IMR-90 (cell line): Measurements from ENCODE around the gene EIF4G3. TPM values are rescaled to one million over a fixed set of nuclear protein-coding genes. Genes with fewer than 3 reads are reported as not detected.

Experiments used
- ATAC-seq: fragments of 200-7000 bp; cut with Tn5 transposase; 2 replicates; pipeline ENCODE4 v1.9.1; 2020; ENCODE audit warnings: low read depth, mild to moderate bottlenecking, moderate library complexity
- BruUV-seq: library from RNA; stranded (reverse); fragments of 400-500 nt; replicated peaks from 2 replicates; lab custom pipeline; 2021; lab: Mats Ljungman, UMichigan
- CTCF ChIA-PET: fragments of 300-600 bp; formaldehyde crosslinking; extraction: SDS; loops from one replicate; lab custom pipeline; 2021; ENCODE audit warnings: antibody characterized with exemption; lab: Yijun Ruan, JAX
- POLR2A ChIA-PET: fragments of 300-600 bp; sonication (Branson Sonifier 250); formaldehyde crosslinking; loops from one replicate; lab custom pipeline; 2022; ENCODE audit warnings: antibody characterized with exemption; ENCODE audit not compliant: unreplicated experiment; lab: Charles Lee
- DNase-seq: peaks from one replicate; pipeline ENCODE4 v3.0.0; 2013
- H2AFZ ChIP-seq: replicated peaks from 2 replicates; pipeline ENCODE3; 2013; ENCODE audit warnings: low read length, mild to moderate bottlenecking; ENCODE audit not compliant: poor library complexity
- H2AK5ac ChIP-seq: 2 replicates; pipeline ENCODE4 v1.6.1; 2013; ENCODE audit warnings: low read depth, low read length, inconsistent platforms
- H2AK9ac ChIP-seq: replicated peaks from 2 replicates; pipeline ENCODE3; 2013; ENCODE audit warnings: mild to moderate bottlenecking, low read depth, low read length, moderate library complexity; ENCODE audit not compliant: poor library complexity
- H2BK120ac ChIP-seq: 2 replicates; pipeline ENCODE4 v1.6.1; 2013; ENCODE audit warnings: low read depth, low read length, inconsistent platforms
- H2BK15ac ChIP-seq: 3 replicates; pipeline ENCODE4 v1.6.1; 2013; ENCODE audit warnings: low read depth, low read length, inconsistent platforms
- H2BK20ac ChIP-seq: 2 replicates; pipeline ENCODE4 v1.6.1; 2013; ENCODE audit warnings: low read depth, mild to moderate bottlenecking, inconsistent platforms, low read length, moderate library complexity
- H2BK5ac ChIP-seq: 2 replicates; pipeline ENCODE4 v1.6.1; 2013; ENCODE audit warnings: mild to moderate bottlenecking, low read depth, low read length, inconsistent platforms; ENCODE audit not compliant: poor library complexity, severe bottlenecking
- H3K14ac ChIP-seq: replicated peaks from 2 replicates; pipeline ENCODE4 v1.6.1; 2013; ENCODE audit warnings: low read depth, low read length, inconsistent platforms
- H3K18ac ChIP-seq: 2 replicates; pipeline ENCODE4 v1.6.1; 2013; ENCODE audit warnings: low read depth, low read length, control low read depth
- H3K23ac ChIP-seq: 2 replicates; pipeline ENCODE4 v1.6.1; 2013; ENCODE audit warnings: low read depth, low read length, inconsistent platforms
- H3K27ac ChIP-seq: 2 replicates; pipeline ENCODE4 v1.5.1; 2013; ENCODE audit warnings: mild to moderate bottlenecking, control low read depth, low read length; ENCODE audit not compliant: insufficient read depth
- H3K27me3 ChIP-seq: 2 replicates; pipeline ENCODE4 v1.6.1; 2013; ENCODE audit warnings: low read length; ENCODE audit not compliant: control insufficient read depth, insufficient read depth
- H3K36me3 ChIP-seq: 2 replicates; pipeline ENCODE4 v1.6.1; 2013; ENCODE audit warnings: low read length, mixed read lengths; ENCODE audit not compliant: control insufficient read depth, insufficient read depth
- H3K4ac ChIP-seq: 2 replicates; pipeline ENCODE4 v1.6.1; 2013; ENCODE audit warnings: low read depth, low read length, inconsistent platforms
- H3K4me1 ChIP-seq: 2 replicates; pipeline ENCODE4 v1.6.1; 2013; ENCODE audit warnings: low read length, mixed read lengths; ENCODE audit not compliant: control insufficient read depth, insufficient read depth
- H3K4me2 ChIP-seq: 2 replicates; pipeline ENCODE4 v1.6.1; 2013; ENCODE audit warnings: low read depth, mild to moderate bottlenecking, control low read depth, low read length, moderate library complexity
- H3K4me3 ChIP-seq: 2 replicates; pipeline ENCODE4 v1.5.1; 2013; ENCODE audit warnings: low read depth, mild to moderate bottlenecking, control low read depth, low read length, moderate library complexity; ENCODE audit not compliant: insufficient read depth
- H3K56ac ChIP-seq: 2 replicates; pipeline ENCODE4 v1.6.1; 2013; ENCODE audit warnings: low read length, inconsistent platforms; ENCODE audit not compliant: insufficient read depth; ENCODE audit errors: extremely low read depth
- H3K79me1 ChIP-seq, 2 experiments: 2 replicates each; pipeline ENCODE4 v1.6.1; 2013; ENCODE audit warnings: low read length in 2 of 2, inconsistent platforms in 1 of 2, low read depth in 1 of 2
- H3K9ac ChIP-seq: 2 replicates; pipeline ENCODE4 v1.6.1; 2013; ENCODE audit warnings: low read depth, low read length, control low read depth
- H3K9me1 ChIP-seq: 2 replicates; pipeline ENCODE4 v1.6.1; 2013; ENCODE audit warnings: low read length, inconsistent platforms; ENCODE audit not compliant: insufficient read depth
- H3K9me3 ChIP-seq: 2 replicates; pipeline ENCODE4 v1.6.1; 2013; ENCODE audit warnings: low read length; ENCODE audit not compliant: control insufficient read depth, insufficient read depth
- H4K20me1 ChIP-seq: 2 replicates; pipeline ENCODE4 v1.6.1; 2013; ENCODE audit warnings: low read length, inconsistent platforms; ENCODE audit not compliant: insufficient read depth
- H4K5ac ChIP-seq: 2 replicates; pipeline ENCODE4 v1.6.1; 2013; ENCODE audit warnings: mild to moderate bottlenecking, low read depth, low read length, control low read depth
- H4K8ac ChIP-seq, 2 experiments: 2 replicates each; pipeline ENCODE4 v1.6.1; 2013; ENCODE audit warnings: low read depth in 2 of 2, low read length in 2 of 2, control low read depth in 1 of 2, inconsistent platforms in 1 of 2
- H4K91ac ChIP-seq: 2 replicates; pipeline ENCODE4 v1.6.1; 2013; ENCODE audit warnings: low read depth, low read length, inconsistent platforms; ENCODE audit not compliant: insufficient read depth
- FOS ChIP-seq: fragments of 150-350 bp; IDR thresholded peaks from 2 replicates; pipeline ENCODE4 v1.6.1; 2016; ENCODE audit warnings: low read depth, low read length
- MAFK ChIP-seq: IDR thresholded peaks from 2 replicates; pipeline ENCODE4 v1.6.1; 2012; ENCODE audit warnings: low read depth, low read length, improper control_type of control experiment
- NFE2L2 ChIP-seq: fragments of 150-350 bp; IDR thresholded peaks from 2 replicates; pipeline ENCODE4 v1.6.1; 2016; ENCODE audit warnings: low read depth, mild to moderate bottlenecking, low read length
- WGBS, 2 experiments: methylation state at CpG; one replicate each; pipeline versions ENCODE4 v1.1.5 to v1.1.7; 2013; ENCODE audit warnings: missing lambda C conversion rate in 2 of 2; ENCODE audit not compliant: insufficient read length in 1 of 2; ENCODE audit errors: extremely low coverage in 2 of 2; 5-methylcytosine and 5-hydroxymethylcytosine counted together
- dilution Hi-C: fragments of 300-500 bp; cut with HindIII; formaldehyde crosslinking; loops from one replicate; pipeline ENCODE4 v1.14.3; 2018; ENCODE audit warnings: low sequenced_read_pairs; ENCODE audit not compliant: unreplicated experiment
- in situ Hi-C: fragments of 300-500 bp; cut with MboI; formaldehyde crosslinking; loops from 3 replicates; pipeline ENCODE4 v1.14.3; 2019; ENCODE audit warnings: low sequenced_read_pairs, inconsistent platforms, mixed read lengths
- intact Hi-C: fragments of 100-400 bp; cut with micrococcal nuclease; formaldehyde crosslinking; loops from 2 replicates; pipeline ENCODE4 v1.10.0; 2022
- polyA plus RNA-seq, 3 experiments: library from polyadenylated mRNA; depleted of rRNA; stranded (reverse); fragments of >200 nt; gene quantifications; 2 replicates each; pipeline ENCODE4 v1.2.3, GENCODE V29; 2012; ENCODE audit warnings: low replicate concordance in 1 of 3
- total RNA-seq: library from RNA; depleted of rRNA; stranded (reverse); fragments of >200 nt; gene quantifications from 2 replicates; pipeline ENCODE4 v1.2.3, GENCODE V29; 2012
- TF ChIP-seq, protein P1 (sequence below): conservative IDR thresholded peaks from 2 replicates; pipeline ENCODE4 v1.5.1; 2012; ENCODE audit warnings: mild to moderate bottlenecking, low read depth, low read length, improper control_type of control experiment

EIF4G3 gene
- total and polyA plus RNA-seq, 2 of the 4 experiments (the other 2 are of a cell fraction): 25.8 to 49.2 TPM

DNA sequence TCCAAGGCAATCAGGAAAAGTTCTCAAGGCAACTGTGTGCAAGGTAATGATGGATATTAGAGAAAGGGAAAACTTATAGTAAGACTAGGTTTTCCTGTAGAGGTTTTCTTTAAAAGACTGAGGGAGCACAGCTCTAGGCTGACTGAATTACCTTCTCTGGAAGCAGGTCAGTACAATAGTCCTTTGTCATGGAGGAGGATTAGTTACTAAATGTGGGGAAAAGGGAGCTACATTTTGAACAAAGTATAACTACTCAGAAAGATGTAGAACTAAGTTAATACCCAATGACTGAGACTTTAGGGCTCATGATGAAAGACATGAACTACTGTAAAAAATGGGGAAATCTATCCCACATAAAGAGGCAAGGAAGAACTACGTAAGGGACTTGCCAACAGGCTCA lies 241.0 kb downstream of the EIF4G3 start:
- no peak overlapping the region for H4K5ac ChIP-seq
- H4K8ac ChIP-seq: no peak overlapping the region; a peak in 1 of 4 replicates
- H3K79me1 ChIP-seq: peaks cover 21 to 30% of the 10 kb centered on the region in 2 experiments; a peak in 3 of 4 replicates
- H3K18ac ChIP-seq: no peak overlapping the region
- no TSS peak for BruUV-seq
- ATAC-seq (no peak), DNase-seq (no peak)
- dilution Hi-C loops: no loop called here
- H3K27me3 ChIP-seq: no peaks in the 10 kb centered on the region
- 0 out of 2 replicates have a peak, but pooled peaks cover 3% of the 10 kb centered on the region for H4K20me1 ChIP-seq
- no peaks in the 10 kb centered on the region; the same call in 1 of the 2 replicates for H3K9me1 ChIP-seq
- no peak overlapping the region for H3K56ac ChIP-seq
- no peak overlapping the region for H2BK5ac ChIP-seq
- no peak overlapping the region; the same call in 1 of the 2 replicates for H3K14ac ChIP-seq
- H3K4me3 ChIP-seq: no peak overlapping the region
- no peak overlapping the region for H2BK15ac ChIP-seq
- H3K4ac ChIP-seq: no peak overlapping the region
- WGBS, 2 experiments: no CpG with 5 or more reads among the region's 1 CpG
- no peak overlapping the region for H2AK9ac ChIP-seq
- no peak overlapping the region for H3K4me2 ChIP-seq
- no peak overlapping the region for H2BK20ac ChIP-seq
- in situ Hi-C loops: no loop called here
- POLR2A ChIA-PET: no interaction called here
- H3K4me1 ChIP-seq: peaks cover 3% of the 10 kb centered on the region; the same call in 1 of the 2 replicates
- H3K23ac ChIP-seq: no peak overlapping the region
- no peaks in the 10 kb centered on the region for H3K9me3 ChIP-seq
- H2AFZ ChIP-seq: no peak overlapping the region
- H2BK120ac ChIP-seq: no peak overlapping the region
- H2AK5ac ChIP-seq: no peak overlapping the region
- H3K27ac ChIP-seq: no peak overlapping the region
- no peak overlapping the region for H4K91ac ChIP-seq
- TF ChIP-seq NFE2L2: no peak
- no peak for TF ChIP-seq MAFK
- TF ChIP-seq FOS: no peak
- TF ChIP-seq, protein P1, sequence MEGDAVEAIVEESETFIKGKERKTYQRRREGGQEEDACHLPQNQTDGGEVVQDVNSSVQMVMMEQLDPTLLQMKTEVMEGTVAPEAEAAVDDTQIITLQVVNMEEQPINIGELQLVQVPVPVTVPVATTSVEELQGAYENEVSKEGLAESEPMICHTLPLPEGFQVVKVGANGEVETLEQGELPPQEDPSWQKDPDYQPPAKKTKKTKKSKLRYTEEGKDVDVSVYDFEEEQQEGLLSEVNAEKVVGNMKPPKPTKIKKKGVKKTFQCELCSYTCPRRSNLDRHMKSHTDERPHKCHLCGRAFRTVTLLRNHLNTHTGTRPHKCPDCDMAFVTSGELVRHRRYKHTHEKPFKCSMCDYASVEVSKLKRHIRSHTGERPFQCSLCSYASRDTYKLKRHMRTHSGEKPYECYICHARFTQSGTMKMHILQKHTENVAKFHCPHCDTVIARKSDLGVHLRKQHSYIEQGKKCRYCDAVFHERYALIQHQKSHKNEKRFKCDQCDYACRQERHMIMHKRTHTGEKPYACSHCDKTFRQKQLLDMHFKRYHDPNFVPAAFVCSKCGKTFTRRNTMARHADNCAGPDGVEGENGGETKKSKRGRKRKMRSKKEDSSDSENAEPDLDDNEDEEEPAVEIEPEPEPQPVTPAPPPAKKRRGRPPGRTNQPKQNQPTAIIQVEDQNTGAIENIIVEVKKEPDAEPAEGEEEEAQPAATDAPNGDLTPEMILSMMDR: no peak
- no peak overlapping the region for H3K9ac ChIP-seq
- CTCF ChIA-PET: no interaction called here
- intact Hi-C loops: no loop called here
- 0 out of 2 replicates have a peak, but pooled peaks cover 2% of the 10 kb centered on the region for H3K36me3 ChIP-seq
